Skin of body (tissue), 2 donors: ENCODE results near the gene PCK2. TPM values are rescaled to one million over a fixed set of nuclear protein-coding genes. Genes with fewer than 3 reads are reported as not detected.
"Not testable (repeated sequence)": the region's sequence is repeated elsewhere in the genome, so short reads cannot be mapped to it uniquely, and the experiment has no call there.

Experiments used
- DNase-seq: peaks from one replicate; lab custom pipeline; 2025; lab: John Stamatoyannopoulos, UW
- total RNA-seq: library from RNA; depleted of rRNA; stranded (reverse); fragments of >200 nt; gene quantifications from one replicate; pipeline ENCODE4 v1.2.3, GENCODE V29; 2014

The PCK2 gene
- total RNA-seq, 1 donor from 2014 or later: 7.2 TPM

DNA sequence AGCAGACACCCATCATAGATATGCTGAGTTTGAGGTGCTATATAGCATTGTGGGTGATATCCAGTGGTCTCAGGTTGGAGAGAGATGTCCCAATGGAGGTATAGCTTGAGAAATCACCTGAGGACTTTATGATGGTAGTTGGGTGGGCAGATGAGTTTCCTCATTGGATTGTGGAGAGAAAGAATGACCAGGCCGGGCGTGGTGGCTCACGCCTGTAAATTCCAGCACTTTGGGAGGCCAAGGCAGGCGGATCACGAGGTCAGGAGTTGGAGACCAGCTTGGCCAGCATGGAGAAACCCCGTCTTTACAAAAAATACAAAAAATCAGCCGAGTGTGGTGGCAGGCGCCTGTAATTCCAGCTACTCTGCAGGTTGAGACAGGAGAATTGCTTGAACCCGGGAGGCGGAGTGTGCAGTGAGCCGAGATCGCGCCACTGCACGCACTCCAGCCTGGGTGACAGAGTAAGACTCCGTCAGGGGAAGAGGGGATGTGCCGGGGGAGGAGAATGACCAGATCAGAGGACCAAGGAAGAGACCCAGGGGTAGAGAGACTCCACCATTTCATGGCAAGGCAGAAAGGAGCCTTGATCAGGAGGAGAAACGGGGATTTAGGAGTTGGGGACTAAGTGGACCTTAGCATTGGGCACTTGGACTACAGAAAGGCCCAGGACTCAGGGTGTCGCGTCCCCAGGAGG, 757 bp upstream of the PCK2 start:
- DNase-seq: no peak

DNA sequence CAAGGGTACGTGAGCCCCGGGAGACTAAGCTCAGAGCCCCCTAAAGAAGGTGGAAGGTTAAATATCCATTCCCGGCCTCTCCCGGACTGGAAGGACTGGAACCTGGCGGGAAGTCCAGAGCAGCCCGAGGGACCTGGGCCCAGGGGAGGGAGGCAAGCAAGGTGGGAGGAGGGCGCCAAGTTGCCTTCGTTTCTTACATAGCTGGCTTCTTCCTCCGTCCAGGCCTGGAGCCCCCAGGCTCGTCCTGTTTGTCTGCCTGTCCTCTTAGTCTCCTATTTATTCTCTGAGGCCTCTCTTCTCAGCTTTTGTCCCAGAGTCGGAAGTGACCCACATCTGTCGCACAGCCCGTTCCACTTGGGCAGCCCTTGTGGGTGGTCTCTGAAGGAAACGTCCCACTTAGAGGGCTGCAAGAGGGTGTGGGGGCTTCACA, 745 bp downstream of the PCK2 start:
- DNase-seq: no peak

DNA sequence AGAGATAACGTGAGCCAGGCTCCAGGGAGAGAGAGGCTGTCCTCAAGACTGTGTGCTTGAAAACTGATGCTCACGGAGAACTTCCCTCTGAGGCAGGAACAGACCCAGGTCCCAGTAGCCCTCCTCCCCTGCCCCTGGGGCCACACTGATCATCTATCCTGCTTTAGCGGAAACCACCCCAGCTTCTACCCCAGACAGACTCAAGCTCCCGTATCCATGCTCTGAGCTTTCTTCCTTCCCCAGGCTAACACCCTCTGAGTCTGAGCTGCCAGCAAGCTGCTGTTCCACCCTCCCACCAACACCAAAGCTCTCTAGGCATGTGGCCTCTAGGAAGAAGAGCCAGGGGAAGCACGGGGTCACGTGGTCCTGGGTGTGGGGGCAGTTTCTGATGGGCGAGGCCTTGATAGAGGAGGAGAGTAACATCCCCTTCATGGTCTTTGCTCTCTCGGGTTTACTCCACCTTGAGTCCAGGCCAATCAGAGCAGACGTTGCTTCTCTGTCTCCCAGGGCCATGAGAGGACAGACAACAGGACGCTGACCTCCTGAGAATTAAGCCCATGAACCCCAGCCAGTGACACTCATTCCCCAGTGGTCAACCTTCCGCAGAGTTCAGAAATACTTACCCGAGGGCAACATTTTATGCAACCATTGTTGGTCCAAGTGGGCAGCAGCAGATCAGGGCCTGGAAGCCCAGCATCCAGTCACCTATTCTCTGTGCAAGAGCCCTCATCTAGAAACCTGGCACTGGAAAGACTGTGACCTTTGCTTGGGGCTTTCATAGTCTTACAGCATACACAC, 1.4 kb downstream of the PCK2 start:
- DNase-seq: no peak

DNA sequence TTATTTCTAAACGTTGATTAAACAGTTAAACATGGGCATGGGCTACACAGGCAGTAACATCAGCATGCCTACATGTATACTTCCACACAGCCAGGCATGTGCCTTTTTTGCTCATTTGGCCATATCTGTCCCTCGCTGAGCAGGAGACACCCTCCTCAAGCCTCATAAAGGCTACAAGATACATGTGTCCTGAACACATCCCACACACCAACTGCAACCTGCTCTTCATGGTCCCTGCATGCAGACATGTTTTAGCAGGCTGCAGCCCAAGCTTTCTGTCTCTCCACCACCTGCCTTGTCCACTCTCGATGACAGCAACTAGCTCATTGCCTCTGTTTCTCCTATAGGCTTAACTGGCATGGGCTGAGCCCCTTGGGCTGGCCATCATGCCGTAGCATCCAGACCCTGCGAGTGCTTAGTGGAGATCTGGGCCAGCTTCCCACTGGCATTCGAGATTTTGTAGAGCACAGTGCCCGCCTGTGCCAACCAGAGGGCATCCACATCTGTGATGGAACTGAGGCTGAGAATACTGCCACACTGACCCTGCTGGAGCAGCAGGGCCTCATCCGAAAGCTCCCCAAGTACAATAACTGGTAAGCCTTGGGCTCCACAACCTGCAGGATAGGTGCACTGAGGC, 2.6 kb downstream of the PCK2 start:
- DNase-seq: no peak

DNA sequence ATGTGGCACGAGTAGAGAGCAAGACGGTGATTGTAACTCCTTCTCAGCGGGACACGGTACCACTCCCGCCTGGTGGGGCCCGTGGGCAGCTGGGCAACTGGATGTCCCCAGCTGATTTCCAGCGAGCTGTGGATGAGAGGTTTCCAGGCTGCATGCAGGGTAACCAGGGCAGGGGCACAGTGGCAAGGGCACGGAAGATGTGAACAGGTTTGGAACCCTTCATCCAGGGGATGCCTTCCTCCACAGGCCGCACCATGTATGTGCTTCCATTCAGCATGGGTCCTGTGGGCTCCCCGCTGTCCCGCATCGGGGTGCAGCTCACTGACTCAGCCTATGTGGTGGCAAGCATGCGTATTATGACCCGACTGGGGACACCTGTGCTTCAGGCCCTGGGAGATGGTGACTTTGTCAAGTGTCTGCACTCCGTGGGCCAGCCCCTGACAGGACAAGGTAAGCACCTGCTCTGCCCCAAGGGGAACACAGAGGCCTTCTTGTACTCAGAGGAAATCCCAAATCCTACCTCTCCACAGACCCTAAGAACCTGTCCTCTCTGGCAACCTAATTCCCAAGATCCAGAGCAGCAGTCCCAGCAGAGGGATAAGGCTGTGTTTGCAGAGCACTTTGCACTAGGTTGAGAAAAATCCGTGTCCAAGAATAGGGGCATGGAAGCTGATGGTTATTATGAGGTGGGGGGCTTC, 4.3 kb downstream of the PCK2 start:
- no peak for DNase-seq

DNA sequence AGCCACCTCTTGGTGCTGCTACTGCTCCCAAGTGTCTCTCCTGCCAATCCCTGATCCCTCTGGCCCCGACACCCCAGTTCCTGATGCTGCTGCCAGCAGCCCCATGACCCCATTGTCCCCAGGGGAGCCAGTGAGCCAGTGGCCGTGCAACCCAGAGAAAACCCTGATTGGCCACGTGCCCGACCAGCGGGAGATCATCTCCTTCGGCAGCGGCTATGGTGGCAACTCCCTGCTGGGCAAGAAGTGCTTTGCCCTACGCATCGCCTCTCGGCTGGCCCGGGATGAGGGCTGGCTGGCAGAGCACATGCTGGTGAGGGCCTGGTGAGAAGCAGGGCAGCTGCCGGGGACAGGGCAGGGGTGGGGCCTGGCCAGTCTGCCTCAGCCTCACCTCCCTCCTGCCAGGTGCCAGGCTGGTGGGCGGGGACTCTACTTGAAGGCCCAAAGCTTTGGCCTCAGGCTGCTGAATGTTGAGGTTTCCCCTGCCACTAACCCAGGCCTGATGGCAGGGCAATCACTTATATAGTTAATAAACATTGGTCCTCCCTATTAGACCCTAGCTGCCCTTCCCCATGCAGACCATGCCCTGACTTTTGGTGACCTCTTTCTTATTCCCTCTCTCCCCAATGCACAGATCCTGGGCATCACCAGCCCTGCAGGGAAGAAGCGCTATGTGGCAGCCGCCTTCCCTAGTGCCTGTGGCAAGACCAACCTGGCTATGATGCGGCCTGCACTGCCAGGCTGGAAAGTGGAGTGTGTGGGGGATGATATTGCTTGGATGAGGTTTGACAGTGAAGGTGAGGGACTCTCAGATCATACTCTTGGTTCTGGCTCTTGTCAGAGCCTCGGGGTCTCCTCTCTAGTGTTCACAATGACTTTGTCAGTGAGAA, 5.1 kb downstream of the PCK2 start:
- DNase-seq: no peak

DNA sequence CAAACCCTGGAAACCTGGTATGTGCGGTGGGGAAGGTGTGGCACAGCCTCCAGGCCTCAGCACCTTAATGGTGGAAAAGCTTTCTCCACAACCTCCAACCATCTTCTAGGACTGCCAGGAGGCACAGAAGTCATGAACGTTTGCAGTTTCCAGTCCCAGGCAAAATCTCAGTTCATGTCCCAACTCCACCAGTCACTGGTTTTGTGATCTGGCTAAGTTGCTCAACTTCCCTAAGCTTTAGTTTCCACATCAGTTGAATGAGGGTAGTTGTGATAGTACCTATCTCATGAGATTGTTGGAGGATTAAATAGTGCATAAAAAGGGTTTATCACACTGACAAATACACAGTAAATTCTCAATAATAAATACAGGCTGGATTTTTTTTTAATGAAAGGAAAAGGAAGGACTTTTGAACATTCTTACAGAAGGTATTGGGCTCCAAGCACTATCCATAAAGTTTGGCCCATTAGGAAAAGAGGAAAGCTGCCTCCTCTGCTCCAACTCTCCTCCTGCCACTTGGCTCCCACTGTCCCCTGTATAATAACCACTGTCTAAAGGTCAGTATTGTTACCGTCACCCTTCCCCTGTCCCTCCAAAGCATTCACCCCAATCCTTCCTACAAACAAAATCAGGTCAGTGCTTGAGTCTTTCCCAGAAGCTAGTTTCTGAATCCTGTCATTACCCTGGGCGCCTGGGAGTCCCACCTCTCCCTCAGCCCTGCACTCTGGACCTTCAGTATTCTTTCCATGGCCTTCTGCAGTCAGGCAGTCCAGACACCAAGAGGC, 6.3 kb downstream of the PCK2 start:
- no peak for DNase-seq

DNA sequence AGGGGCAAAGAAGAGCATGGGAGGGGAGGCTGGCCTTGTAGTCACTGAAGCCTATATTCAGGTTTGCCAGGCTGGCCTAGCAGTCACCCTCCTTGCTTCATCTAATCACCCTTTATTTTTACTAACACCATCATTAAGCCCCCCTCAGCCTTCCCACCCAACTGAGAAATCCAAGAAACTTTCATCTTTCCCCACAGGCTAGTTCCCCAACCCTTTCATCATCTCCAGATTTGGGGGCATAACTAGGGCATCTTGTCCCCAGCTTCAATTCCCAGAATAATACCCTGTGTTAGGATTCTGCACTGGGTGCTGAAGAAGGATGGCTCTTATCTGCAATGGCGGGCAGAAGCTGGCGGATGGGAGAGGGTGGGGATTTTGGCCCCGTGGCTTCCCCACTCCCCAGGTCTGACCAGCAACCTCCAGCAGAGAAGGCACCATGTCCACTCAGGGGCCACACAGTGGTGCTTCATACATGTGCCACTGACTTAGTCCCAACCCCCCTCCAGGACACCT, 6.9 kb downstream of the PCK2 start:
- no peak for DNase-seq

DNA sequence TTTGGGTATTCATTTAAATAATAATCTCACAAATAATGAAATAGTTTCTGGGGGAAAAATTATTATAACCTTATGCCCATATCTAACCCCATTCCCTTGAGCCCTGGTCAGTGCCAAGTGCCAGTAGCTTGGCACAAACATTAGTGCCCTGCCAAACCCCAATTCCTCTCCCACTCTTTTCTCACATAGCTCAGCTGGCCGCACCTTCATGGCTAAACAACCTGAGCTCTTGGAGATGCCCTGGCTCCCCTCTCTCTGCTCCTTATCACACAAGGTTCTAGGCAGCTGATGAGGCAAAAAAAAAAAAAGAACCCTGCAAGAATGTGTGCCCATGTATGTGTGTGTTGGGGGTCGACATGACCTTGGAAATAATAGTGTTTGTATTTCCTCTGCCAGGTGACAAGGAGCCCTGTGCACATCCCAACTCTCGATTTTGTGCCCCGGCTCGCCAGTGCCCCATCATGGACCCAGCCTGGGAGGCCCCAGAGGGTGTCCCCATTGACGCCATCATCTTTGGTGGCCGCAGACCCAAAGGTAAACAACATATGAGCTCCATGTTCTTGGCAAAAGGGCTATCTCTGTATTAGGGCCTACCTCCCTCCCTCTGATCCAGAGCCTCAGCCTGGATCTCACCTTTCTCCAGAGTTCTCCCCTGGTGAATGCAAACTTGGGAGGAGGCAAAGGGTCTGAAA, 8.4 kb downstream of the PCK2 start:
- no peak for DNase-seq

DNA sequence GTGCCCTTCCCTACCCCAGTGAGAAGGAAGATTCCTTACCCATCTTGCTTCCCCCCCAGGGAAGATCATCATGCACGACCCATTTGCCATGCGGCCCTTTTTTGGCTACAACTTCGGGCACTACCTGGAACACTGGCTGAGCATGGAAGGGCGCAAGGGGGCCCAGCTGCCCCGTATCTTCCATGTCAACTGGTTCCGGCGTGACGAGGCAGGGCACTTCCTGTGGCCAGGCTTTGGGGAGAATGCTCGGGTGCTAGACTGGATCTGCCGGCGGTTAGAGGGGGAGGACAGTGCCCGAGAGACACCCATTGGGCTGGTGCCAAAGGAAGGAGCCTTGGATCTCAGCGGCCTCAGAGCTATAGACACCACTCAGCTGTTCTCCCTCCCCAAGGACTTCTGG, 9.3 kb downstream of the PCK2 start:
- DNase-seq: no peak

DNA sequence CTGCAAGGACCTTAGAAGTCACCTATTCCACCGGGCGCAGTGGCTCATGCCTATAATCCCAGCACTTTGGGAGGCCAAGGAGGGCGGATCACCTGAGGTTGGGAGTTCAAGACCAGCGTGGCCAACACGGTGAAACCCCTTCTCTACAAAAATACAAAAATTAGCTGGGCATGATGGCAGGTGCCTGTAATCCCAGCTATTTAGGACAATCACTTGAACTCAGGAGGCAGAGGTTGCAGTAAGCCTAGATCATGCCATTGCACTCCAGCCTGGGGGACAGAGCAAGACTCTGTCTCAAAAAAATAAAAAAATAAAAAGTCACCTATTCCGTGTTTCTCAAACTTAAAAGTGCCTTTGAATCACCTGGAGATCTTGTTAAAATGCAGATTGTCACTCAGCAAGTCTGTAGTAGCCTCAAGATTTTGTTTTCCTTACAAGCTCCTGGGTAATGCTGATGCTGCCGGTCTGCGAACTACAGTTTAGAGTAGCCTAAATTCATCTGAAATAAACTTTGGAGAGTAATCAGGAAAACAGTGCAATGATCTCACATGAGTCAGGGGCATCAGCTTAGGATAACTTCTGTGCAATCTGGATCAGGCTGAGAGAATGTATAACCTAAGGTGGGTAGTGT, 11.6 kb downstream of the PCK2 start:
- DNase-seq: not testable (repeated sequence)

DNA sequence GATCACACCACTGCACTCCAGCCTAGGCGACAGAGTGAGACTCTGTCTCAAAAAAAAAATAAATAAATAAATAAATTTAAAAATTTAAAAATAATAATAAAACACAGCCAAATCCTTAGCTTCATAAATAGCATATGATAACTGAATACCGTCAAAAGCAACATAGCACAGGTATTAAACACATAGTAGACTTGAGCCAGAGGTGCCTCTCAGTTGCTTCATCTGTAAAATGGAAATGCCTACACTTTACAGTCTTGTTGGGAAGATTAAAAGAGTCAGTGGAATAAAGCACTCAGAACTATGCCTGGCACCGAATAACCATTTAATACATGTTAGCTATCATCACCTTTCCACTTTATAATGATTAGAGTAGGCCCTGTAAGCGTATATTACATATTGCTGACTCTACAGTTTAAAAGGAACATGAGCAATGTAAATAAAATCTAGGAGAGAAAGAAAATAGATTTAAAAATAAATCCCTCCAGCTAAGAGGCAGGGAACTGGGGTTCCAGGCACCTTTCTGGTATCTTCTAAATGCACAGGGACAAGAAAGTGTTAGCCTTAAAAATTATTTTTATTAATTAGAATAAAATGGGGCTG, 12.7 kb downstream of the PCK2 start:
- no peak for DNase-seq

DNA sequence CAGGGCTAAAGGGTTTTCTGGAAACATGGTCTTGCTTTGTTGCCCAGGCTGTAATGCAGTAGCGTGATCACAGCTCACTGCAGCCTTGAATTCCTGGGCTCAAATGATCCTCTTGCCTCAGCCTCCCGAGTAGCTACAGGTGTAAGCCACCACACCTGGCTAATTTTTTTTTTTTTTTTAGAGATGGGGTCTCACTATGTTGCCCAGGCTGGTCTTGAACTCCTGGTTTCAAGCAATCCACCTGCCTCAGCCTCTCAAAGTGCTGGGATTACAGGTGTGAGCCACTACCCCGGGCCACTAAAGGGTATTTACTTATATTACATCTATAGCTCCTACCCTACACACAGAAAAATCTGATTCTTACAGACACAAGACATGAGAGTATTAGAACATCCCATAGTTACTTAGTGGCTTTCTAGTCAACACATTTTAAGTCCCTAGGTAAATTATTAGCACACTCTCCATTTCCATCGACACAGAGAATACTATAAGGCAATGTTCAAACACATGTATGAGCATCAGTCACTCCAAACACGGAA, 14.3 kb downstream of the PCK2 start:
- DNase-seq: no peak

DNA sequence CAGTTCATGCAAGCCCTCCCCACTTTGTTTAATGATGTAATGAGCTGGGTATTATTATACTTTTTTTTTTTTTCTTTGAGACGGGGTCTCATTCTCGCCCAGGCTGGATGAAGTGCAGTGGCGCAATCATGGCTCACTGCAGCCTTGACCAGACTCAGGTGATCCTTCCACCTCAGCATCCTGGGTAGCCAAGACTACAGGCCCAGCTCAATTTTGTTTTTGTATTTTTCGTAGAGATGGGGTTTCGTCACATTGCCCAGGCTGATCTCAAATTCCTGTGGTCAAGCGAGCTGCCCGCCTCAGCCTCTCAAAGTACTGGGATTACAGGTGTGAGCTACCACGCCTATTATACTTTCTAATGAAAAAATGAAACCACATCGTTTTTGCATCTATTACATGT, 15.9 kb downstream of the PCK2 start:
- no peak for DNase-seq

DNA sequence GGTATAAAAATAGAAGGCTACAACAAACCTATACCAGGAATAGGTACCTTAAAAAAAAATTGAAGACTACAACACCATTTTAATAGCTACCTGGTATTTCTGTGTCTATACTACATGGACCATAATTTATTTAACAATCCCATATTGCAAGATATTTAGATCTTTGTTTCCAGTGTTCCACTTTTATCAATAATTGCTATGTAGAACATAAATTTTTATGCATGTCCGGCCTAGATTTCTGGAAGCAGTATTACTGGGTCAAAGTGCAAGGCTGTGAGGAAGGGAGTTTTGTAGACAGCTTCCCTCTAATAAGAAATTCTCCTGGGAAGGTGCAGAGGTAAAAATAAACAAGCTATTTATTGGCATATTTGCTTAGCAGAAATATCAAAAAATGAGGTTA, 16.4 kb downstream of the PCK2 start:
- DNase-seq: no peak

DNA sequence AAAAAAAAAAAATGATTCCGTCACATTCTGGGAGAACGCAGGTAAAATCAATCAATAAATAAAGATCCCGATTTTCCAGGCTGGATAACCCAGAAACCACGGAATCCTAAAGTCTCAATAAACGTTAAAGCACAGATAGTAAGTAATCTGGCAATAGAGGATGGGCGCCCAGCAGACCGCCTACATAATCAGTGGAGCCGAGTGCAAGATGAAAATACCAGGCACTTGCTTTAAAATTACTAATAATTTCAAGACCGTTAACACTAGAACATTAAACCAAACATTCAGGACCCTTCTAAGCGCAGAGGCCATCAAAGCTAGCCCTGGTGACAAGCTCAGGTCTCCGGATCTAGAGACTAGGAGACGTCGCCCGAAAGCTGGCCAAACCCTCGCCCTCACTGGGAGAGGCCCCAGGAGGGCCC, 19.3 kb downstream of the PCK2 start:
- DNase-seq: no peak

DNA sequence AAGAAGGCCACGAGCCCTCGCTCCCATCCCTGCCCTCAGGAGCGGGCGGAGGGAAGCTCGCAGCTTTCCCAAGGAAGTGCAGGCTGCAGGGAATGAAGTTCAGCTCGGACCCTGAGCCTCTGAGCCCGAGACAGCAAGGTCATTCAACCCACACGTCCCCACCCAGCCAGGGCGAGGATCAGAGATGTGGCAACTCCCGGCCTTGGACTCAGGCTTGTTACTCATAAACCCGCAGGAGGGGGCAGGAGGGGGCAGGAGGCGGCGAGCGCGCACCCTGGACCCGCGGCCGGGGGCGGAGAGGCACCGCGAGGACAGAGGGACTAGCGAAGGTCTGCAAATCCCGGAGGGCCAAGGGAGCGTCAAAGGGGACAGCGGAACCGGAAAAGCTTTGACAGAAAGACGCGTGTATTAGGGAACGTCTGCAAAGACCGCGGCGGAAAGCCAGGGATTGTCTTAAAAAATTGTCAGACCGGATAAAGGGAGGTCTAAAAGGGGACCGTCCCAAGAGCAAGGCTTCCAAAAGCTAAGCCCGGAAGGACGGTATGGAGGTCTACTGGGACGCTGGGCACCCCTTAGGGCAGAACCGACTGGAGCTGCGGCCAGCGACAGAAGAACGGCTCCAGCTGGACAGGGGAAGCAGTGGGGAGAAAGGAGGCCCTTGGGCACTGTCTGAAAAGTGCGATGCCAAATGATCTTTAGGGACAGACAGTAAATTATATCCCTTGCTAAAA, 19.9 kb downstream of the PCK2 start:
- DNase-seq: peak; percentile 92
